Umbilical cord (tissue), 2 donors: ENCODE measurements around the gene CDC73. TPM values are rescaled to one million over a fixed set of nuclear protein-coding genes. Genes with fewer than 3 reads are reported as not detected.
"Not testable (repeated sequence)": the region's sequence is repeated elsewhere in the genome, so short reads cannot be mapped to it uniquely, and the experiment has no call there.

Source experiments
- DNase-seq: peaks from one replicate; pipeline ENCODE4 v3.0.0-alpha.2; 2015; ENCODE audit warnings: low spot score
- total RNA-seq: library from RNA; depleted of rRNA; stranded (reverse); fragments of >200 nt; gene quantifications from one replicate; pipeline ENCODE4 v1.2.3, GENCODE V29; 2014; ENCODE audit warnings: low replicate concordance; ENCODE audit not compliant: insufficient read depth

CDC73 gene
- total RNA-seq, 1 donor from 2014 or later: 37.1 TPM

- DNase-seq: no peak
These were observed 163.8 kb downstream of the CDC73 start for GRCh38 chr1:193285641-193286040.

DNA sequence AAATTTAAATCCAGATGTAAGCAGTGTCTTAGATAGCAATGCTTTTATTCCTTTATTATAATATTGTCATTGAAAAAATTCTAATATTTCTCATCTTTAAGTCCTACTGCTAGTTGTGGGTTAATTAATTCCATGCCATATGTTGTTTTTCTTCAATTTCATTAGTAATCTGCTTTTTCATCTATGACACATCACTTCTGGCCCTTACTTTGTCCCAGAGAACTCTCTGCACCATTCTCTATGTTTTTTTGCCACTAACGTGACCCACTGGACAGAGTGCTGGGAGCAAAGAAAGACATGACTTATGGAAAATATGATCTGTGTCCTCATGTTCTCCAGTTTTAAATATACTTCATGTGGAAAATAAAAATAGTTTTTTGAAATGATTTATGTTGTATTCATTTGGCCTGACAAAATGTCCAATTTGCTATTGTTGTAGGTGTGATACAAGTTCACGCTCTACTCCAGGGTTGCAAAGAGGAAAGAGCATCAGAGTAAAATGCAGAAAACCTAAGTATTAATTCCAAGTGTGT is 166.8 kb downstream of the CDC73 start:
- DNase-seq: not testable (repeated sequence)

GRCh38 chr1:193293726-193294125 is 171.9 kb downstream of the CDC73 start:
- DNase-seq: no peak

- no peak for DNase-seq
These were observed 177.2 kb downstream of the CDC73 start for GRCh38 chr1:193299038-193299437.

DNA sequence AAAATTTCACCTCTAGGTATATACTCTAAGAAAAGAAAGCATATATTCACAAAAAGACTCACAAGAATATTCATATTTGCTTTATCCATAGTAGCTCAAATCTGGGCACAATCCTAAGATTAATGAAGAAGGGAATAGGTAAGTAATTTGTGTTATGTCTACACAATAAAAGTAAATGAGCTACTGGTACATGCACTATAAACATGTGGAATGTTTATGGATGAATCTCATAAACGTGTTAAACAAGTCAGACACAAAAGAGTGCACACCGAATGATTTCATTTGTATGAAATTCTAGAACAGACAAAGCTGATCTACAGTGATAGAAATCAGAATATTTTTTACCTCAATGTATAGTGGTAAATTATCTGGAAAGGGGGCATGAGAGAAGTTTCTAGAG is 179.9 kb downstream of the CDC73 start:
- no peak for DNase-seq

DNA sequence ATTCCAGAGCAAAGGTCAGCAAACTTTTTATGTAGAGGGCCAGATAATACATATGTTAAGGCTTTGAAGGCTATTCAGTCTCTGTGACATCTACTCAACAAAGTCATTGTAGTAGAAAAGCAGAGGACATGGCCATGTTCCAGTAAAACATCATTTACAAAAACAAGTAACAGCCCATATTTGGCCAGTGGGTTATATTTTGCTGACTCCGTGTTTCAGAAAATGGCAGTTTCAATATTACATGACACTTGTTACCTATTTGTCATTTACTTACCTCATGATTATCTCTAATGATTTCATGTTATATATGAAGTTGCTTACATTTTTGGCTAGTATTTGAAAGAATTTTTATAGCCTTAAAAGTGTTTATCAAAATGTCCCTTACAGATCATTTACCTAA is 182.0 kb downstream of the CDC73 start:
- no peak for DNase-seq

Other genes starting within 250 kb of the CDC73 start
- gene UCHL5, start 62.7 kb upstream of the CDC73 start, total RNA-seq: 31.5 TPM
- 260 TPM for gene RO60, start 62.4 kb upstream of the CDC73 start, total RNA-seq
- 27.7 TPM for gene GLRX2, start 16.6 kb upstream of the CDC73 start, total RNA-seq
- gene B3GALT2, start 64.6 kb downstream of the CDC73 start, total RNA-seq: 11.1 TPM